GM21367 (cell line): ENCODE data around the gene AGAP1.

Experiments
- ATAC-seq: cut with Tn5 transposase; IDR thresholded peaks from one replicate; pipeline ENCODE4 v1.9.1; 2021; ENCODE audit not compliant: unreplicated experiment

The AGAP1 gene

GRCh38 chr2:235605312-235606003 is 111.6 kb downstream of the AGAP1 start:
- no peak for ATAC-seq

GRCh38 chr2:235606004-235606715 is 112.3 kb downstream of the AGAP1 start:
- ATAC-seq = no peak

- ATAC-seq = no peak
These were observed 113.8 kb downstream of the AGAP1 start for GRCh38 chr2:235607546-235608199.

DNA sequence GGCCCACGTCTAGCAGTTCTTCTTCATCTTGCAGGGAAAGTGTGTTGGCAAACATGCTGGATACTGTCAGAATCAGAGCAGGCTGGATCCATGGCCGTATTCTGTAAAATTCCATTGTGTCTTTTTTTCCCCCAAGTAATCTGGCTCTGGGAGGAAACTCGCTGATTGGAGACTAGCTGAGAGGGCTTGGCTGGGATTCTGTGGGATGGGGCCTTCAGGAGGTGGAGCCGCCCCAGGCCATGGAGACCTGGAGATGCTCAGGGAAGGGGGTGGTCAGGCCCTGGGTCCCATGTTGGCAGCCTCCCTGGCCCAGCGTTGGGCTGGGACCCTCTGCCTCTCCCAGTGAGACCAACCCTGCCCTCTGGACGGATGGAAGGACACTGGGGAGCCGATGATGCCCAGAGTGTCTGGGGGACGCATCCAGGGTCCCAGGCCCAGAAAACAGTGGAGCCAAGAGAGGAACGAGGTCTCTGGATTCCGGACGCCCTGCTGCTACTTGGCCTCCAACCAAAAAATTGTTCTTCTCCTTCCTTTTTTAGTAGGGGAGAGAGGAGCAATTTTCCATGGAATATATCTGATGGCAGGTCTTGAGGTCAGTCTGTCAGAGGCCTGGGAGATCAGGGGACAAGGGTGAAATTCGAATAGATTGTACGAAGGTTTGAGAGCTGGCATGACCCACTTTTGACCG is 114.5 kb downstream of the AGAP1 start:
- no peak for ATAC-seq

DNA sequence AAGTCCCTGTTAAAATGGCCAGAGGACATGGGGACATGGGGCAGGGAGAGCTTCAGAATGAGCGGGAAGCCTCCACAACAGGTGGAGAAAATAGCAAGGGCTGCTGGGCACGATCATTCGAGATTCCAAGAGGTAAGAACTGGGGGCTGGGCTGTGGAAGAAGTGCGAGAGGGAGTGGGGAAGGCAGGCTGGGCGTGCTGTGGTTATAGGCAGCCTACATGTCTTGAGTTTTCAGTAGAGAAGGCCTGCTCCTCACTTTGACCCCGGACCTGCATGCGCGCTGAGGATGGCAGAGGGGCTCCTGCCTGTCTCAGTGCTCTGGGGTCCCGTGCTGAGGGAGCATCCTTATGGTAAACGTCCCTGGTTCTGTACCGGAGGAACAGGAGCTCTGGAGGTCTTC is 115.5 kb downstream of the AGAP1 start:
- ATAC-seq = no peak

GRCh38 chr2:235609746-235610145 is 115.9 kb downstream of the AGAP1 start:
- ATAC-seq = no peak

DNA sequence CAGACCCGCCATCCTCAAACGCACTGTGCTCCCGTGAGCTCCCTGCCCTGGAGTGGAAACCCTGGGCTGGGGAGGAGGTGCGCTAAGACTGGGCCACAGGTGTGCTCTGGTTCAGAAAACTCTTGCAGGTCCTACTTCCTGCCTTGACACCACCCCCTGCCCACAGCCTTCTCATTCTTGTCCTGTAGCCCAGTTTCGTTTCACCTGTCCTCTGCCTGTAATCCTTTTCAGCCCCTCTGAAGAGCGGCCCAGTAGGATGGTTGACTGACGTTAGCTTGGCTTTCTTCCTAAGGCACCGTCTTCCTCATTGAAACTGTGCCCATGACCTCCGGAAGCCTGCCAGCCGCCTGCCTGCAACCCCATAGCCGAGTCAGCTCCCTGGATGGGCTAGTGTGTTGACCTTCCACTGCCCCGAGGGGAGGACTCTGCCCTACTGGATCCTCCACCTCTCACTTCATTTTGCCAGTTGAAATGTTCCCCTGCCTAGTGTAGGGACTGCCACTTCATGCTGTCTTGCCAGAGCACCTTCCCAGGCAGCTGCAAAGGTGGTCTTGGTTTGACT is 116.9 kb downstream of the AGAP1 start:
- no peak for ATAC-seq

DNA sequence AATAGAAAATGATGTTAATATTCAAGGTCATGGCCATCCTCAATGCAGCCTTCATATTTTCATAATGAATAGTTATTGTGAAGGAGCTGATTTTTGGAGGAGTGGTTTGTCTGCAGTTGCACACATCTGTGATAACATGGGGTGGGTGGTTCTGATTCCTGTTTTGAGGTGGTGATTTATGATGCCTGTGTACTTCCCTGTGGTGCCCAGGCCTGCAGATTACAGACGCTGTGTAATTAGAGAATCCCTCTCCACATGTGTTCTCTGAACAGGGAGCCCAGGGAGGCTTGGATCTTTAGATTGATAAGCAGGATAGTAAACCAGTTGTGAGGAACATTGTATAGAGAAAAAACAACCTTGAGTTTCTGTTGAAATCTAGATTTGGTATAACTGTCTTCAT is 117.5 kb downstream of the AGAP1 start:
- ATAC-seq = no peak

DNA sequence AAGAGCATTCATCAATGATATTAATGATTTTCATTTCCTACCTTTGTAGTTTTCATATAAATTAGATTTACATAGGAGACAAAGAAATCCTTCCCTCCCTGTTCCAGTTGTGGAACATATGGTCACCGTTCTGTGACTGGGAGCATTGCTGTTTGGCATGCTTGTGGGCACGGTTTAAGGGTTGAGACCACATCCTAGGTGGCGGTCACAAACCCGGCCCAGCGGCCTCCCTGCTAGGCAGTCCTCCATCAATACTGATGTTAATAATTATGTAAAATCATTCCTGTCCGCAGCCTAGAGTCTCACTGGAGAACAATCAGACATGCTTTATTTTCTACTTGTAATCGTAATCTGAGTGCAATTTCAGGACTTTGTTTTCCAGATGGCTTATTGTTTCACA is 117.9 kb downstream of the AGAP1 start:
- no peak for ATAC-seq

DNA sequence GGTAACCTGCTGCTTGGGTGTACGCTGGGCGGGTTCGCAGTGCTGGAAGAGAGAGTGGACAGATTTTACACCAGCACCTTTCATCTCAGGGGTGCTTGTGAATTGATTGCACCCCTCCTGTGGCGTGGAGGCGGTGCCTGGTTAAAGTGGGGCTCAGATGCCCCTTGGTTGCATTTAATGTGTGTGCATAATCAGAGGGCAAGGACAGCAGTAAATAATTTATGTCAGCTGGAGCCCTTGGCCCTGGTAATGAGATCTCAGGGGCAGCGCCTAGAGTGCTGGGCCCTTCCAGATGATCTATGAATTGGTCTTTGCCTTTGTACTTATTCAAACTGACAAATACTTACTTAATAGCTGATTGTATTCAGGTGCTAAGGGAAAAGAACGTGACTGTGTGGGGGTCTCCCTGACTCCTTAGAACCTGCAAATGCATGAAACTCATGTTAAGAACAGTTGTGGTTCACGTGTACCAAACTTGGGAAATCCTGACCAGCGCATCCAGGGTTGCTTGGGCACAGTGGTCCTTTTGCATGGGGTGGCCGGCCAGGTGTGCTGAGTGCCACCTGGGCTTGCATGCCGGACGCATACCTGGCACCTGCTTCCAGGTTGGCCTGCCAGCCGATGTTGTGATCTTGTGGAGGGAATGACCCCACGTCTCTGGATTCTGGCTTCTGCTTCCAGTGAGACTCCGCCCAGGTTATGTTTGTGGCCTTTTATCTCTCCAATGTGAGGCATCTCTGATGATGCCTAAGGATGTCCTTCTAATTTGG is 118.5 kb downstream of the AGAP1 start:
- ATAC-seq = no peak

GRCh38 chr2:235613649-235614048 is 119.8 kb downstream of the AGAP1 start:
- no peak for ATAC-seq

- no peak for ATAC-seq
These were observed 120.5 kb downstream of the AGAP1 start for GRCh38 chr2:235614176-235614860.

DNA sequence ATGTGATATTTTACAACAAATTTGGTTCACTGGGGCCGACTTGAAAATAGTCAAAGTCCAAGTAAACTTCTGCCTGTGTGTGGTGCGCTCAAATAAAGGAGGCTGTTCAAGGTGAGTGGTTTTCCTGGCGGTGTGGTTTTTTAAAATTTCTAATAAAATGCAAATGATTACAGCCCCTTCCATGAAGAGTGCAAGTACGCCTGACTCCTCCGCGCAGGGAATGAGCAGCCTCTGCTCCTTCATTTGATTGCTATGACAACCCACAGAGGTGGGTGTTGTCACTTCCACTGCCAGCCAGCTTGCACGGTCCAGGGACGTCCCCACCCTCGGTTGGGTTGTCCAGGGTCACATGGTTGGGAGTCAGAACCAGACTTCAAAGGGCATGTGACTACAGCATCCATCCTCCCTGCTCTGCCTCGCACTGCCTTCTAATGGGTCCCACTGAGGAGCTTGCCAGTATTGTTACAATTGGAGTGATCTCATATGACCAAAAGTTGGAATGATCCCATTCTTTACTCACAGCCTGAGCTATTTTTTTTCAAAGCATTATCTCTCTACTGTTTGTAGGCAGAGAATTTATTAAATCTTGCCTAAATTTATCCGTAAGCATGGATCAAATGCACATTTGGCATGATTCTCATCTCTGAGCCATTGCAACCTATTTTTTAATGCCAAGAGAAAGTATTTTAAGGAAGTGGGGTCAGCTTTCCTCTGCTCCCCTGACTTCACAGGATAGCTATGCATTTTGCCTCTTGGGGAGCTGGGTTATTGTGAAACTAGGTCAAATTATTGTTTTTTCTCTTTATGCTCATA is 121.3 kb downstream of the AGAP1 start:
- ATAC-seq = no peak

- no peak for ATAC-seq
These were observed 123.0 kb downstream of the AGAP1 start for GRCh38 chr2:235616885-235617284.

GRCh38 chr2:235618039-235618438 is 124.2 kb downstream of the AGAP1 start:
- ATAC-seq = no peak

GRCh38 chr2:235619544-235619943 is 125.7 kb downstream of the AGAP1 start:
- no peak for ATAC-seq

DNA sequence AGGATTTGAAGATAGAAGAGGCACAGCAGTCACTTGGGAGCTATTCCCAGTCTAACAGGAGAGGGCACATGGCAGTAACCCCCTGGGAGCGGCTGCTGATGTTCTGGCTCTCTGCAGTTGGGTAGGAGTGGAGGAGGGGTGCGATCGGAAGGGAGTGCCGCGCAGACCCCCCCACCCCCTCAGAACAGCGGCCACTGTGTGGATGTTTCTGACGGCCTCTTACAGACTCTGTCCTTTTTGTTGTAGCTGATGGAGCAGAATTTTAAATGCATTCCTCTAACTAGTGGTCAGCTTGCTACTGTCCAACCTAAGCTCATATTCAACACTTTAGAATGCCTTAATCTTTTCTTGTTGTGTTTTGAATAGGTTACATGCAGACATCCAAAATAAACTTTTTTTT is 127.9 kb downstream of the AGAP1 start:
- no peak for ATAC-seq

GRCh38 chr2:235623111-235623510 is 129.3 kb downstream of the AGAP1 start:
- ATAC-seq = no peak

DNA sequence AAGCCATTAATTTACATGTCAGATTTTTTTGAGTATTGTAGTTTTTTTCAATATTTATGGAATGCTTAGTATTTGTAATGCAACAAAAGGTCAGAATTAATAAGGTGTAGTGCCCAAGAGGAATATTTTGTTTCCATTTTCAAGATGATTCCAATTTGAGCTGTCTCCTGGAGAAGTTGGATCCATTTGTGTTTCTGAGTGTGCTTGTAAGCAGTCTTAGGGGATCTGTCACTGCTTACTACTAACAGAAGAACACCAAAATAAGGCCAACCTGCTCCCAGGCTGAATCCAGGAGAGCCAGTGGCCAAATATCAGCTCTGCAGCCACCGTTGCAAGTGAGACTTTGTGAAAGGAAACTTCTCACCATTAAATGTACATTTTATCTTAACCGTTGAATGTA is 129.9 kb downstream of the AGAP1 start:
- ATAC-seq = no peak
